Right ventricle myocardium superior (tissue), 1 donor: Measurements from ENCODE around the gene NCS1. TPM values are rescaled to one million over a fixed set of nuclear protein-coding genes. Genes with fewer than 3 reads are reported as not detected.
"Not testable (repeated sequence)": the region's sequence is repeated elsewhere in the genome, so short reads cannot be mapped to it uniquely, and the experiment has no call there.

Source experiments
- ATAC-seq: fragments of 200-7000 bp; cut with Tn5 transposase; one replicate; pipeline ENCODE4 v1.9.1; 2020; ENCODE audit warnings: mild to moderate bottlenecking; ENCODE audit not compliant: poor library complexity
- DNase-seq: peaks from one replicate; pipeline ENCODE4 v3.0.0-alpha.2; 2020
- intact Hi-C: fragments of 100-400 bp; cut with DNase I; formaldehyde crosslinking; loops from one replicate; pipeline ENCODE4 v1.11.2; 2022
- total RNA-seq: library from RNA; stranded (reverse); fragmentation: NEBNext Ultra II Directional; extraction: Animal tissue kit (Norgen Biotek cat#: 25700); gene quantifications from one replicate; pipeline ENCODE4 v1.2.1, GENCODE V29; 2021
- donor health status: DM: no; HTN: yes; CAD: no; lungs with severe emphysema.

NCS1 gene
- total RNA-seq, 1 donor from 2014 or later = 5.0 TPM

GRCh38 chr9:130264414-130265350, 92.5 kb downstream of the NCS1 start:
- intact Hi-C loops = loop anchor here (10.0 kb wide), 1 partner anchor 80 kb away; no protein-coding TSS in a partner anchor
- no peak for DNase-seq
- ATAC-seq = no peak

GRCh38 chr9:130265431-130266235, 93.4 kb downstream of the NCS1 start, which contains the start of gene HMCN2:
HMCN2 (plus strand) TSS chr9:130265760; CDS start chr9:130265879, 119 bp downstream.
- peak; percentile 60 for ATAC-seq
- intact Hi-C loops = loop anchor here (10.0 kb wide), 1 partner anchor 79 kb away; no protein-coding TSS in a partner anchor
- peak; percentile 63 for DNase-seq

- no peak for DNase-seq
- intact Hi-C loops = loop anchor here (10.0 kb wide), 1 partner anchor 78 kb away; no protein-coding TSS in a partner anchor
- peak; percentile 7 for ATAC-seq
Measured at GRCh38 chr9:130266236-130267098, 94.3 kb downstream of the NCS1 start.

- ATAC-seq = no peak
- no peak for DNase-seq
Measured at GRCh38 chr9:130267930-130268329, 95.7 kb downstream of the NCS1 start.

GRCh38 chr9:130268521-130269211, 96.5 kb downstream of the NCS1 start:
- DNase-seq = no peak
- ATAC-seq = peak; percentile 33
- intact Hi-C loops = loop anchor here (10.0 kb wide), 1 partner anchor 76 kb away; no protein-coding TSS in a partner anchor

More at GRCh38 chr9:130267930-130268329, 95.7 kb downstream of the NCS1 start:
- intact Hi-C loops = loop anchor here (10.0 kb wide), 1 partner anchor 77 kb away; no protein-coding TSS in a partner anchor

GRCh38 chr9:130271473-130271872, 99.3 kb downstream of the NCS1 start:
- DNase-seq (no peak), ATAC-seq (no peak)
- intact Hi-C loops = no loop called here

GRCh38 chr9:130275156-130275555, 103.0 kb downstream of the NCS1 start:
- intact Hi-C loops = no loop called here
- DNase-seq (no peak), ATAC-seq (no peak)

GRCh38 chr9:130276121-130276520, 103.9 kb downstream of the NCS1 start:
- intact Hi-C loops = no loop called here
- ATAC-seq = no peak
- DNase-seq = no peak

GRCh38 chr9:130276955-130277354, 104.8 kb downstream of the NCS1 start:
- no peak for DNase-seq

GRCh38 chr9:130277525-130277924, 105.3 kb downstream of the NCS1 start:
- DNase-seq, ATAC-seq, intact Hi-C loops: not testable (repeated sequence)

More at GRCh38 chr9:130276955-130277354, 104.8 kb downstream of the NCS1 start:
- intact Hi-C loops = no loop called here
- ATAC-seq = no peak

GRCh38 chr9:130283539-130284248, 111.5 kb downstream of the NCS1 start:
- DNase-seq (no peak), ATAC-seq (no peak)
- intact Hi-C loops = no loop called here

- DNase-seq = no peak
- ATAC-seq = no peak
- intact Hi-C loops = no loop called here
Measured at GRCh38 chr9:130284249-130284625, 112.0 kb downstream of the NCS1 start.

- ATAC-seq (no peak), DNase-seq (no peak)
- intact Hi-C loops = no loop called here
Measured at GRCh38 chr9:130284690-130285089, 112.5 kb downstream of the NCS1 start.

- DNase-seq (no peak), ATAC-seq (no peak)
- intact Hi-C loops = no loop called here
Measured at GRCh38 chr9:130285271-130285670, 113.1 kb downstream of the NCS1 start.

- DNase-seq (no peak), ATAC-seq (no peak)
- intact Hi-C loops = no loop called here
Measured at GRCh38 chr9:130286072-130286770, 114.0 kb downstream of the NCS1 start.
